Endothelial cell of umbilical vein (primary cell): Measurements from ENCODE around the gene SUGCT. TPM values are rescaled to one million over a fixed set of nuclear protein-coding genes. Genes with fewer than 3 reads are reported as not detected.

Experiments used
- BruUV-seq: library from RNA; stranded (reverse); fragments of 400-500 nt; replicated peaks from 2 replicates; lab custom pipeline; 2021; lab: Mats Ljungman, UMichigan
- CTCF ChIA-PET: fragments of 300-600, 350-600 bp; sonication (Branson Sonifier 250); formaldehyde crosslinking; loops from one replicate; lab custom pipeline; 2021; ENCODE audit warnings: antibody characterized with exemption, inconsistent platforms; lab: Charles Lee
- POLR2A ChIA-PET: fragments of 300-600, 350-600 bp; sonication (Branson Sonifier 250); formaldehyde crosslinking; loops from one replicate; lab custom pipeline; 2021; ENCODE audit warnings: antibody characterized with exemption, inconsistent platforms; lab: Charles Lee
- DNase-seq: peaks from one replicate; pipeline ENCODE4 v3.0.0-alpha.2; 2011; ENCODE audit warnings: low read depth, low spot score
- FAIRE-seq: peaks from 2 replicates; lab custom pipeline; 2011; peaks lifted over from hg19 to GRCh38; lab: Jason Lieb, UNC
- H2AFZ ChIP-seq: 2 replicates; pipeline ENCODE4 v1.6.0; 2012; ENCODE audit warnings: low read depth, low read length, control low read depth, inconsistent platforms
- H3K27ac ChIP-seq: 2 replicates; pipeline ENCODE4 v1.5.1; 2011; ENCODE audit warnings: low read depth, mild to moderate bottlenecking, control low read depth, low read length, moderate library complexity; ENCODE audit not compliant: insufficient read depth
- H3K27me3 ChIP-seq, 2 experiments: 2 replicates each; pipeline versions ENCODE4 v1.6.0 to v1.6.1; 2011; ENCODE audit warnings: low read length in 2 of 2, mixed read lengths in 1 of 2; ENCODE audit not compliant: control insufficient read depth in 2 of 2, insufficient read depth in 2 of 2
- H3K36me3 ChIP-seq, 2 experiments: 2 replicates in 1 of 2; 3 replicates in 1 of 2; pipeline ENCODE4 v1.5.1; 2011; ENCODE audit warnings: low read length in 2 of 2, mild to moderate bottlenecking in 1 of 2, moderate library complexity in 1 of 2; ENCODE audit not compliant: control insufficient read depth in 2 of 2, insufficient read depth in 2 of 2; ENCODE audit errors: extremely low read depth in 1 of 2
- H3K4me1 ChIP-seq: 3 replicates; pipeline ENCODE4 v1.5.1; 2011; ENCODE audit warnings: mild to moderate bottlenecking, low read length; ENCODE audit not compliant: control insufficient read depth, insufficient read depth; ENCODE audit errors: extremely low read depth
- H3K4me2 ChIP-seq: 2 replicates; pipeline ENCODE4 v1.6.1; 2011; ENCODE audit warnings: low read length, control low read depth, mixed read lengths; ENCODE audit not compliant: insufficient read depth
- H3K4me3 ChIP-seq, 3 experiments: fragments of 200-600 bp in 1 of 3; sonication (generic), shearing (Covaris generic) in 1 of 3; replicated peaks in 1 of 3; 2 replicates each; pipeline ENCODE4 v1.5.1; 2011 to 2016; ENCODE audit warnings: control low read depth in 3 of 3, low read length in 3 of 3, mild to moderate bottlenecking in 2 of 3, inconsistent platforms in 1 of 3, low read depth in 1 of 3, moderate library complexity in 1 of 3; ENCODE audit not compliant: insufficient read depth in 1 of 3
- H3K79me2 ChIP-seq: 2 replicates; pipeline ENCODE4 v1.6.0; 2012; ENCODE audit warnings: low read length, inconsistent platforms; ENCODE audit not compliant: control insufficient read depth, insufficient read depth
- H3K9ac ChIP-seq: replicated peaks from 2 replicates; pipeline ENCODE3; 2011; ENCODE audit warnings: low read length, control low read depth; ENCODE audit not compliant: insufficient read depth; ENCODE audit errors: extremely low read depth
- H3K9me1 ChIP-seq: replicated peaks from 3 replicates; pipeline ENCODE4 v1.6.0; 2011; ENCODE audit warnings: mild to moderate bottlenecking, low read length; ENCODE audit not compliant: control insufficient read depth, insufficient read depth; ENCODE audit errors: extremely low read depth
- H3K9me3 ChIP-seq: replicated peaks from 2 replicates; pipeline ENCODE4 v1.5.1; 2012; ENCODE audit warnings: low read length, inconsistent platforms; ENCODE audit not compliant: control insufficient read depth, insufficient read depth
- H4K20me1 ChIP-seq: replicated peaks from 2 replicates; pipeline ENCODE3; 2011; ENCODE audit warnings: mild to moderate bottlenecking, low read length; ENCODE audit not compliant: control insufficient read depth, insufficient read depth; ENCODE audit errors: extremely low read depth
- EZH2 ChIP-seq: IDR thresholded peaks from 2 replicates; pipeline ENCODE4 v1.6.1; 2012; ENCODE audit warnings: borderline replicate concordance, low read depth, mild to moderate bottlenecking, moderate library complexity, low read length, inconsistent platforms; ENCODE audit not compliant: severe bottlenecking
- FOS ChIP-seq: IDR thresholded peaks from 2 replicates; pipeline ENCODE4 v1.6.1; 2011; ENCODE audit warnings: mild to moderate bottlenecking, low read length, moderate library complexity, borderline replicate concordance; ENCODE audit not compliant: insufficient read depth
- GATA2 ChIP-seq: IDR thresholded peaks from 2 replicates; pipeline ENCODE4 v1.7.0; 2011; ENCODE audit warnings: low read depth, mild to moderate bottlenecking, moderate library complexity, mixed read lengths, low read length; ENCODE audit not compliant: insufficient read length, insufficient read depth
- JUN ChIP-seq: IDR thresholded peaks from 2 replicates; pipeline ENCODE4 v1.6.1; 2011; ENCODE audit warnings: borderline replicate concordance, low read depth; ENCODE audit not compliant: insufficient read length, insufficient read depth
- MYC ChIP-seq: IDR thresholded peaks from one replicate; pipeline ENCODE4 v1.6.1; 2011; ENCODE audit warnings: mild to moderate bottlenecking, low read depth, low read length
- POLR2A ChIP-seq: IDR thresholded peaks from 2 replicates; pipeline ENCODE4 v1.6.1; 2012; ENCODE audit warnings: low read depth, mild to moderate bottlenecking, control low read depth, low read length
- POLR2AphosphoS5 ChIP-seq: IDR thresholded peaks from 2 replicates; pipeline ENCODE4 v1.6.1; 2012; ENCODE audit warnings: low read depth, mild to moderate bottlenecking, control low read depth, low read length, moderate library complexity; ENCODE audit not compliant: insufficient read depth
- dilution Hi-C: fragments of 300-500 bp; cut with MboI; formaldehyde crosslinking; loops from one replicate; pipeline ENCODE4 v1.15.0; 2019; ENCODE audit warnings: low sequenced_read_pairs; ENCODE audit not compliant: extremely low pct_ligation_motif_present
- intact Hi-C: fragments of 100-400 bp; cut with micrococcal nuclease; formaldehyde crosslinking; loops from one replicate; pipeline ENCODE4 v1.10.0; 2022
- polyA plus RNA-seq, 4 experiments: library from polyadenylated mRNA; depleted of rRNA in 3 of 4; stranded (reverse) in 3 of 4; unstranded in 1 of 4; fragments of >200 nt; gene quantifications; 2 replicates each; pipeline versions ENCODE4 v1.2.1 to v1.2.3, GENCODE V29; 2011 to 2012; ENCODE audit warnings: missing spikeins in 1 of 4
- total RNA-seq: library from RNA; stranded (reverse); gene quantifications from 2 replicates; pipeline ENCODE4 v1.2.3, GENCODE V29; 2021
- TF ChIP-seq, protein P1 (sequence below): IDR thresholded peaks from 2 replicates; pipeline ENCODE4 v1.6.1; 2011; ENCODE audit not compliant: insufficient read depth, insufficient read length
- TF ChIP-seq, protein P2 (sequence below), 2 donors: IDR thresholded peaks; 1 replicate in 1 of 2; 2 replicates in 1 of 2; pipeline ENCODE4 v1.5.1; 2011; ENCODE audit warnings: low read length in 2 of 2, mild to moderate bottlenecking in 2 of 2, moderate library complexity in 2 of 2, control low read depth in 1 of 2, inconsistent platforms in 1 of 2, low read depth in 1 of 2; ENCODE audit not compliant: insufficient read depth in 1 of 2; ENCODE audit errors: extremely low read depth in 1 of 2

The SUGCT gene
- total and polyA plus RNA-seq, 2 donors (not counting 3 experiments of a cell fraction or from before 2014, with no cell fraction given) = 1.2 to 1.4 TPM

DNA sequence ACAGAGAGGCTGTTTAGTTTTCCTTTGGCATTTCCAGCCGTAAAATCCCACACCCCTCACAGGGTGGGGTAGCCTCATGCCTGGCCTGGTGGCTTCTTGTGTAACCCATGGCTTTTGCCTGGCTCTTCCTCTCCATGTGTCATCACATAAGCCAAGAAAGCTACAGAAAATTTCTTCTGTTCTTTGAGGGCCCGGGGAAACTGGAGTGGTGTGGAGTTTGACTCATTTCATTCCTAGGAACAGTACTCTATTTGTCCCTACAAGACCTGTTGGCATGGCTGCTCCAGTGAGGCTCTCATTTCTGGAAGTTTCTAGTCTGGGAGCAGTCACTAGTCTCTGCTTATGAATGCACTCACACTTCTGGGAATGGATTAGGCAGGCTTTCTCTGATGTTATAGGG lies 523.9 kb downstream of the SUGCT start:
- dilution Hi-C loops = no loop called here
- Histone ChIP-seq H3K4me2 (no peak overlapping the region), H3K79me2 (no peaks in the 10 kb centered on the region), H3K9me3 (no peaks in the 10 kb centered on the region), H3K4me1 (no peaks in the 10 kb centered on the region), H3K9ac (no peak overlapping the region), H3K9me1 (no peaks in the 10 kb centered on the region), H4K20me1 (no peaks in the 10 kb centered on the region), H3K36me3 (no peaks in the 10 kb centered on the region), H3K4me3 (no peak overlapping the region), H3K27me3 (peaks cover 0 to 3% of the 10 kb centered on the region in 2 experiments), H3K27ac (no peak overlapping the region), H2AFZ (no peak overlapping the region)
- POLR2A ChIA-PET = no interaction called here
- DNase-seq = no peak
- CTCF ChIA-PET = no interaction called here
- TF ChIP-seq EZH2 (no peak), FOS (no peak), MYC (no peak), JUN (no peak), GATA2 (no peak), POLR2AphosphoS5 (no peak), POLR2A (no peak)
- TF ChIP-seq, protein P1, sequence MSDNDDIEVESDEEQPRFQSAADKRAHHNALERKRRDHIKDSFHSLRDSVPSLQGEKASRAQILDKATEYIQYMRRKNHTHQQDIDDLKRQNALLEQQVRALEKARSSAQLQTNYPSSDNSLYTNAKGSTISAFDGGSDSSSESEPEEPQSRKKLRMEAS = no peak
- TF ChIP-seq, protein P2, sequence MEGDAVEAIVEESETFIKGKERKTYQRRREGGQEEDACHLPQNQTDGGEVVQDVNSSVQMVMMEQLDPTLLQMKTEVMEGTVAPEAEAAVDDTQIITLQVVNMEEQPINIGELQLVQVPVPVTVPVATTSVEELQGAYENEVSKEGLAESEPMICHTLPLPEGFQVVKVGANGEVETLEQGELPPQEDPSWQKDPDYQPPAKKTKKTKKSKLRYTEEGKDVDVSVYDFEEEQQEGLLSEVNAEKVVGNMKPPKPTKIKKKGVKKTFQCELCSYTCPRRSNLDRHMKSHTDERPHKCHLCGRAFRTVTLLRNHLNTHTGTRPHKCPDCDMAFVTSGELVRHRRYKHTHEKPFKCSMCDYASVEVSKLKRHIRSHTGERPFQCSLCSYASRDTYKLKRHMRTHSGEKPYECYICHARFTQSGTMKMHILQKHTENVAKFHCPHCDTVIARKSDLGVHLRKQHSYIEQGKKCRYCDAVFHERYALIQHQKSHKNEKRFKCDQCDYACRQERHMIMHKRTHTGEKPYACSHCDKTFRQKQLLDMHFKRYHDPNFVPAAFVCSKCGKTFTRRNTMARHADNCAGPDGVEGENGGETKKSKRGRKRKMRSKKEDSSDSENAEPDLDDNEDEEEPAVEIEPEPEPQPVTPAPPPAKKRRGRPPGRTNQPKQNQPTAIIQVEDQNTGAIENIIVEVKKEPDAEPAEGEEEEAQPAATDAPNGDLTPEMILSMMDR (IDR thresholded peaks at IDR 0.05; ENCODE audit: extremely low read depth in 1 of 2, insufficient read depth in 1 of 2, low read depth in 1 of 2, low read length in 2 of 2) = no peak
- intact Hi-C loops = no loop called here
- FAIRE-seq = no peak
- no TSS peak for BruUV-seq
